Mesendoderm (in vitro differentiated cells): ENCODE results near the gene DEPDC7.

Experiments
- DNase-seq: peaks from one replicate; pipeline ENCODE4 v3.0.0; 2013
- H2AK5ac ChIP-seq: 2 replicates; pipeline ENCODE4 v1.6.1; 2013; ENCODE audit warnings: low read length, inconsistent platforms
- H2BK120ac ChIP-seq: 2 replicates; pipeline ENCODE4 v1.6.1; 2013; ENCODE audit warnings: low read depth, mild to moderate bottlenecking, low read length, moderate library complexity, mixed read lengths
- H2BK15ac ChIP-seq: replicated peaks from 2 replicates; pipeline ENCODE4 v1.6.1; 2013; ENCODE audit warnings: low read depth, mild to moderate bottlenecking, moderate library complexity
- H2BK5ac ChIP-seq: 2 replicates; pipeline ENCODE4 v1.6.1; 2013; ENCODE audit warnings: low read length, inconsistent platforms
- H3K18ac ChIP-seq: 2 replicates; pipeline ENCODE4 v1.6.1; 2013; ENCODE audit warnings: mild to moderate bottlenecking, low read length, mixed read lengths
- H3K23ac ChIP-seq: one replicate; pipeline ENCODE4 v1.6.1; 2013; ENCODE audit warnings: low read length
- H3K27ac ChIP-seq: 2 replicates; pipeline ENCODE4 v1.5.1; 2013; ENCODE audit warnings: low read depth, mild to moderate bottlenecking, inconsistent platforms, low read length, moderate library complexity
- H3K27me3 ChIP-seq: 2 replicates; pipeline ENCODE4 v1.6.1; 2013; ENCODE audit warnings: low read length, control low read depth, mild to moderate bottlenecking, inconsistent platforms; ENCODE audit not compliant: insufficient read depth, poor library complexity
- H3K36me3 ChIP-seq: 2 replicates; pipeline ENCODE4 v1.6.1; 2013; ENCODE audit warnings: low read length, inconsistent platforms; ENCODE audit not compliant: control insufficient read depth, insufficient read depth
- H3K4ac ChIP-seq: one replicate; pipeline ENCODE4 v1.6.1; 2013; ENCODE audit warnings: low read depth, mild to moderate bottlenecking, low read length, moderate library complexity
- H3K4me1 ChIP-seq: 2 replicates; pipeline ENCODE4 v1.6.1; 2013; ENCODE audit warnings: low read depth, low read length, inconsistent platforms; ENCODE audit not compliant: control insufficient read depth
- H3K4me2 ChIP-seq: 2 replicates; pipeline ENCODE4 v1.6.1; 2013; ENCODE audit warnings: low read length
- H3K4me3 ChIP-seq: 2 replicates; pipeline ENCODE4 v1.5.1; 2013; ENCODE audit warnings: mild to moderate bottlenecking, low read length
- H3K56ac ChIP-seq: one replicate; pipeline ENCODE4 v1.6.1; 2013; ENCODE audit warnings: low read length
- H3K79me1 ChIP-seq: 2 replicates; pipeline ENCODE4 v1.6.1; 2013; ENCODE audit warnings: low read length, inconsistent platforms
- H3K79me2 ChIP-seq: 2 replicates; pipeline ENCODE4 v1.6.1; 2013; ENCODE audit warnings: mild to moderate bottlenecking, low read length; ENCODE audit not compliant: control insufficient read depth, insufficient read depth
- H3K9ac ChIP-seq: 2 replicates; pipeline ENCODE4 v1.6.1; 2013; ENCODE audit warnings: low read length, inconsistent platforms
- H4K5ac ChIP-seq: one replicate; pipeline ENCODE4 v1.6.1; 2013; ENCODE audit warnings: low read length
- H4K8ac ChIP-seq: one replicate; pipeline ENCODE4 v1.6.1; 2013; ENCODE audit warnings: low read depth, mild to moderate bottlenecking, control low read depth, low read length, moderate library complexity
- WGBS: extraction: QIAGEN DNeasy Blood & Tissue Kit; methylation state at CpG from one replicate; pipeline ENCODE4 v1.1.7; 2013; ENCODE audit warnings: low lambda C conversion rate, missing lambda C conversion rate; ENCODE audit not compliant: insufficient coverage; ENCODE audit errors: extremely low coverage; 5-methylcytosine and 5-hydroxymethylcytosine counted together

DEPDC7 gene

GRCh38 chr11:33000181-33000580 lies 15.5 kb upstream of the DEPDC7 start:
- Histone ChIP-seq H3K9ac (no peak overlapping the region), H3K27ac (no peak overlapping the region), H3K4me1 (no peaks in the 10 kb centered on the region), H3K4me2 (no peak overlapping the region), H2BK120ac (no peak overlapping the region), H3K23ac (no peak overlapping the region), H3K56ac (no peak overlapping the region), H4K8ac (no peak overlapping the region), H3K18ac (no peak overlapping the region), H3K36me3 (no peaks in the 10 kb centered on the region), H2BK15ac (no peak overlapping the region), H2AK5ac (no peak overlapping the region), H3K79me2 (no peaks in the 10 kb centered on the region), H3K27me3 (no peaks in the 10 kb centered on the region), H3K79me1 (no peaks in the 10 kb centered on the region), H3K4ac (no peak overlapping the region), H4K5ac (no peak overlapping the region), H2BK5ac (no peak overlapping the region), H3K4me3 (no peak overlapping the region)
- no peak for DNase-seq

- Histone ChIP-seq H4K8ac (no peak overlapping the region), H3K36me3 (no peaks in the 10 kb centered on the region), H3K27me3 (no peaks in the 10 kb centered on the region), H3K4ac (no peak overlapping the region), H3K4me3 (no peak overlapping the region), H2AK5ac (no peak overlapping the region), H3K4me1 (no peaks in the 10 kb centered on the region), H3K4me2 (no peak overlapping the region), H3K79me2 (no peaks in the 10 kb centered on the region), H3K18ac (no peak overlapping the region), H3K23ac (no peak overlapping the region), H2BK5ac (no peak overlapping the region), H3K79me1 (no peaks in the 10 kb centered on the region), H4K5ac (no peak overlapping the region), H3K27ac (no peak overlapping the region), H2BK15ac (no peak overlapping the region), H3K56ac (no peak overlapping the region), H3K9ac (no peak overlapping the region), H2BK120ac (no peak overlapping the region)
- no peak for DNase-seq
- no CpG with 5 or more reads among the region's 6 CpGs for WGBS
Measured at GRCh38 chr11:33001281-33001680, 14.4 kb upstream of the DEPDC7 start.

GRCh38 chr11:33001751-33002542 lies 13.7 kb upstream of the DEPDC7 start:
- H2BK5ac ChIP-seq: no peak overlapping the region
- no CpG with 5 or more reads among the region's 8 CpGs for whole genome bisulfite sequencing
- H3K79me2 ChIP-seq: no peaks in the 10 kb centered on the region
- no peak overlapping the region for H3K4me2 ChIP-seq
- H3K27me3 ChIP-seq: no peaks in the 10 kb centered on the region
- H3K9ac ChIP-seq: no peak overlapping the region
- no peak overlapping the region for H3K4me3 ChIP-seq
- H2BK15ac ChIP-seq: no peak overlapping the region
- no peak overlapping the region for H3K56ac ChIP-seq
- H3K23ac ChIP-seq: no peak overlapping the region
- no peaks in the 10 kb centered on the region for H3K4me1 ChIP-seq
- H4K8ac ChIP-seq: no peak overlapping the region
- DNase-seq: no peak
- H3K18ac ChIP-seq: no peak overlapping the region
- no peak overlapping the region for H3K4ac ChIP-seq
- H3K79me1 ChIP-seq: no peaks in the 10 kb centered on the region
- no peak overlapping the region for H2BK120ac ChIP-seq
- no peak overlapping the region for H3K27ac ChIP-seq
- no peaks in the 10 kb centered on the region for H3K36me3 ChIP-seq
- H4K5ac ChIP-seq: no peak overlapping the region
- no peak overlapping the region for H2AK5ac ChIP-seq

- Histone ChIP-seq H3K4ac (no peak overlapping the region), H3K23ac (no peak overlapping the region), H3K4me1 (no peaks in the 10 kb centered on the region), H2BK120ac (no peak overlapping the region), H3K79me2 (no peaks in the 10 kb centered on the region), H3K18ac (no peak overlapping the region), H2AK5ac (no peak overlapping the region), H3K9ac (no peak overlapping the region), H3K79me1 (no peaks in the 10 kb centered on the region), H3K36me3 (no peaks in the 10 kb centered on the region), H4K5ac (no peak overlapping the region), H2BK15ac (no peak overlapping the region), H2BK5ac (no peak overlapping the region), H3K27ac (no peak overlapping the region), H3K4me3 (no peak overlapping the region), H3K4me2 (no peak overlapping the region), H3K56ac (no peak overlapping the region), H4K8ac (no peak overlapping the region), H3K27me3 (no peaks in the 10 kb centered on the region)
- WGBS: no CpG with 5 or more reads among the region's 2 CpGs
- no peak for DNase-seq
Measured at GRCh38 chr11:33005175-33005574, 10.5 kb upstream of the DEPDC7 start.

- no peak for DNase-seq
- Histone ChIP-seq H3K4ac (no peak overlapping the region), H3K4me3 (no peak overlapping the region), H2BK15ac (no peak overlapping the region), H3K27ac (no peak overlapping the region), H3K9ac (no peak overlapping the region), H3K18ac (no peak overlapping the region), H3K27me3 (no peaks in the 10 kb centered on the region), H2BK120ac (no peak overlapping the region), H2AK5ac (no peak overlapping the region), H3K79me1 (no peaks in the 10 kb centered on the region), H3K56ac (no peak overlapping the region), H4K5ac (no peak overlapping the region), H3K36me3 (no peaks in the 10 kb centered on the region), H3K4me1 (no peaks in the 10 kb centered on the region), H3K79me2 (no peaks in the 10 kb centered on the region), H3K4me2 (no peak overlapping the region), H3K23ac (no peak overlapping the region), H4K8ac (no peak overlapping the region), H2BK5ac (no peak overlapping the region)
Measured at GRCh38 chr11:33006010-33006409, 9.7 kb upstream of the DEPDC7 start.

GRCh38 chr11:33013755-33014154 lies 1.9 kb upstream of the DEPDC7 start:
- no peak overlapping the region for H3K4ac ChIP-seq
- WGBS: no CpG with 5 or more reads among the region's 1 CpG
- H3K27me3 ChIP-seq: no peaks in the 10 kb centered on the region
- no peak overlapping the region for H4K5ac ChIP-seq
- no peak overlapping the region for H3K9ac ChIP-seq
- no peak overlapping the region for H2BK5ac ChIP-seq
- no peak overlapping the region for H2AK5ac ChIP-seq
- H3K4me2 ChIP-seq: no peak overlapping the region
- H3K36me3 ChIP-seq: no peaks in the 10 kb centered on the region
- H3K4me3 ChIP-seq: no peak overlapping the region
- H4K8ac ChIP-seq: no peak overlapping the region
- H3K18ac ChIP-seq: no peak overlapping the region
- H3K79me1 ChIP-seq: no peaks in the 10 kb centered on the region
- H3K4me1 ChIP-seq: no peaks in the 10 kb centered on the region
- H3K23ac ChIP-seq: no peak overlapping the region
- no peak overlapping the region for H2BK15ac ChIP-seq
- no peak overlapping the region for H3K27ac ChIP-seq
- H3K79me2 ChIP-seq: no peaks in the 10 kb centered on the region
- no peak for DNase-seq
- H3K56ac ChIP-seq: no peak overlapping the region
- no peak overlapping the region for H2BK120ac ChIP-seq
